ENCODE measurements around the gene TOR4A.

GRCh38 chr9:137286975-137287383, 9.5 kb downstream of the TOR4A start:
- TF ChIP-seq CTCF (IDR thresholded peaks at IDR 0.05) (peak in 3 of 4 experiments; percentile 10 to 55 (median 25)), POLR2A (IDR thresholded peaks at IDR 0.05) (no peak)

All from gastroesophageal sphincter (tissue), 3 donors.